GM12878 (cell line): Measurements from ENCODE around the gene ASB2. TPM values are rescaled to one million over a fixed set of nuclear protein-coding genes. Genes with fewer than 3 reads are reported as not detected.

ENCODE experiments used
- ATAC-seq: fragments of 200-7000 bp; cut with Tn5 transposase; 3 replicates; pipeline ENCODE4 v1.9.1; 2020; ENCODE audit warnings: mild to moderate bottlenecking, moderate library complexity
- BruUV-seq: library from RNA; stranded (reverse); fragments of 400-500 nt; replicated peaks from 2 replicates; lab custom pipeline; 2021; lab: Mats Ljungman, UMichigan
- CTCF ChIA-PET: fragments of 300-600 bp; sonication (Branson Sonifier 250); formaldehyde crosslinking; extraction: SDS; loops from one replicate; lab custom pipeline; 2021; ENCODE audit warnings: inconsistent platforms; lab: Yijun Ruan, JAX
- POLR2A ChIA-PET: fragments of 350-600 bp; formaldehyde crosslinking; extraction: SDS; loops from one replicate; lab custom pipeline; 2021; ENCODE audit warnings: inconsistent platforms; lab: Charles Lee
- RAD21 ChIA-PET: fragments of 300-600 bp; sonication (Branson Sonifier 250); formaldehyde crosslinking; loops from one replicate; lab custom pipeline; 2023; ENCODE audit warnings: antibody characterized with exemption; ENCODE audit not compliant: unreplicated experiment; lab: Charles Lee
- SMC1A ChIA-PET: fragments of 300-600 bp; sonication (Branson Sonifier 250); formaldehyde crosslinking; loops from one replicate; lab custom pipeline; 2023; ENCODE audit not compliant: unreplicated experiment, uncharacterized antibody; lab: Charles Lee
- DNase-seq: peaks from one replicate; pipeline ENCODE4 v3.0.0-alpha.2; 2011; ENCODE audit warnings: low read depth, low spot score
- FAIRE-seq: peaks from 3 replicates; lab custom pipeline; 2011; peaks lifted over from hg19 to GRCh38; lab: Jason Lieb, UNC
- H2AFZ ChIP-seq: 2 replicates; pipeline ENCODE4 v1.6.0; 2011; ENCODE audit warnings: low read depth, low read length, control low read depth; ENCODE audit not compliant: control insufficient read depth
- H3K27ac ChIP-seq: 2 replicates; pipeline ENCODE4 v1.5.1; 2011; ENCODE audit warnings: control low read depth; ENCODE audit not compliant: control insufficient read depth, insufficient read depth
- H3K27me3 ChIP-seq, 2 experiments: replicated peaks in 1 of 2; 2 replicates each; pipeline versions ENCODE4 v1.6.0 to v1.6.1; 2011; ENCODE audit warnings: low read length in 1 of 2; ENCODE audit not compliant: control insufficient read depth in 2 of 2, insufficient read depth in 2 of 2
- H3K36me3 ChIP-seq, 2 experiments: 2 replicates each; pipeline ENCODE4 v1.5.1; 2011; ENCODE audit warnings: low read length in 1 of 2; ENCODE audit not compliant: control insufficient read depth in 2 of 2, insufficient read depth in 2 of 2
- H3K4me1 ChIP-seq: 2 replicates; pipeline ENCODE4 v1.6.1; 2011; ENCODE audit warnings: mild to moderate bottlenecking, low read length, moderate library complexity, mixed read lengths; ENCODE audit not compliant: control insufficient read depth, insufficient read depth
- H3K4me2 ChIP-seq: 2 replicates; pipeline ENCODE4 v1.6.0; 2011; ENCODE audit warnings: control low read depth; ENCODE audit not compliant: control insufficient read depth, insufficient read depth
- H3K4me3 ChIP-seq: fragments of 200-600 bp; sonication (generic); 2 replicates; pipeline ENCODE4 v1.5.1; 2016
- H3K79me2 ChIP-seq: 2 replicates; pipeline ENCODE4 v1.6.0; 2011; ENCODE audit warnings: low read length; ENCODE audit not compliant: control insufficient read depth, insufficient read depth
- H3K9ac ChIP-seq: 2 replicates; pipeline ENCODE4 v1.8.0; 2011; ENCODE audit warnings: low read length, control low read depth, mixed read lengths; ENCODE audit not compliant: control insufficient read depth, insufficient read depth
- H3K9me3 ChIP-seq: replicated peaks from 3 replicates; pipeline ENCODE4 v1.5.1; 2011; ENCODE audit warnings: mild to moderate bottlenecking, low read length; ENCODE audit not compliant: control insufficient read depth, insufficient read depth
- H4K20me1 ChIP-seq: 2 replicates; pipeline ENCODE4 v1.6.0; 2011; ENCODE audit not compliant: control insufficient read depth, insufficient read depth
- BCLAF1 ChIP-seq: fragments of 450-650 bp; IDR thresholded peaks from 2 replicates; pipeline ENCODE4 v1.6.1; 2017; ENCODE audit warnings: antibody characterized with exemption, mild to moderate bottlenecking, moderate library complexity
- IRF4 ChIP-seq: IDR thresholded peaks from 2 replicates; pipeline ENCODE4 v1.6.1; 2011; ENCODE audit warnings: low read depth, low read length
- MEF2A ChIP-seq: IDR thresholded peaks from 2 replicates; pipeline ENCODE4 v1.6.1; 2011; ENCODE audit warnings: low read depth, mild to moderate bottlenecking, low read length, moderate library complexity; ENCODE audit not compliant: insufficient read depth
- MLLT1 ChIP-seq: fragments of 450-650 bp; IDR thresholded peaks from 2 replicates; pipeline ENCODE4 v1.6.1; 2016; ENCODE audit warnings: mild to moderate bottlenecking
- NR2C1 ChIP-seq: fragments of 450-650 bp; IDR thresholded peaks from 2 replicates; pipeline ENCODE4 v1.6.1; 2017; ENCODE audit warnings: antibody characterized with exemption, mild to moderate bottlenecking, moderate library complexity
- NRF1 ChIP-seq: conservative IDR thresholded peaks from 2 replicates; pipeline ENCODE4 v1.6.1; 2011; ENCODE audit warnings: mild to moderate bottlenecking, low read depth, low read length, improper control_type of control experiment
- PAX5 ChIP-seq: IDR thresholded peaks from 2 replicates; pipeline ENCODE4 v1.6.1; 2011; ENCODE audit warnings: low read depth, low read length, borderline replicate concordance
- PKNOX1 ChIP-seq: fragments of 450-650 bp; IDR thresholded peaks from 2 replicates; pipeline ENCODE4 v1.6.1; 2016; ENCODE audit warnings: mild to moderate bottlenecking
- RCOR1 ChIP-seq: conservative IDR thresholded peaks from 2 replicates; pipeline ENCODE4 v1.6.1; 2012; ENCODE audit warnings: low read depth, low read length, improper control_type of control experiment
- RUNX3 ChIP-seq: IDR thresholded peaks from 2 replicates; pipeline ENCODE4 v1.6.1; 2012; ENCODE audit warnings: low read length, inconsistent platforms
- STAT3 ChIP-seq: IDR thresholded peaks from 2 replicates; pipeline ENCODE4 v1.6.1; 2011; ENCODE audit warnings: low read depth, low read length, improper control_type of control experiment
- ZBTB4 ChIP-seq: fragments of 450-650 bp; formaldehyde crosslinking; IDR thresholded peaks from 2 replicates; pipeline ENCODE4 v1.4.0; 2022; ENCODE audit warnings: mild to moderate bottlenecking, moderate library complexity
- ZNF622 ChIP-seq: fragments of 450-650 bp; IDR thresholded peaks from 2 replicates; pipeline ENCODE4 v1.6.1; 2017; ENCODE audit warnings: mild to moderate bottlenecking, inconsistent platforms
- WGBS: methylation state at CpG from one replicate; pipeline ENCODE4 v1.1.6; 2016; ENCODE audit warnings: low lambda C conversion rate; ENCODE audit not compliant: insufficient replicate concordance, insufficient coverage; ENCODE audit errors: missing lambda C conversion rate; 5-methylcytosine and 5-hydroxymethylcytosine counted together
- in situ Hi-C: fragments of 300-500 bp; cut with MboI; formaldehyde crosslinking; loops from 9 replicates; pipeline ENCODE4 v1.14.3; 2018; ENCODE audit warnings: mixed read lengths
- intact Hi-C: fragments of 100-400 bp; cut with micrococcal nuclease; formaldehyde crosslinking; loops from one replicate; pipeline ENCODE4 v1.14.2; 2022; ENCODE audit not compliant: unreplicated experiment
- polyA plus RNA-seq, 11 experiments: library from polyadenylated mRNA; depleted of rRNA in 4 of 11; unstranded in 6 of 11; stranded (reverse) in 5 of 11; fragments of >200 nt; fragmentation: Nextera tagmentation in 4 of 11; fragmentation: Illumina TruSeq in 1 of 11; extraction: Ambion mirVana in 4 of 11; extraction: Trizol in 1 of 11; gene quantifications; 1 replicate in 1 of 11; 2 replicates in 10 of 11; pipeline versions ENCODE4 v1.2.1 to v1.2.3, GENCODE V29; 2011 to 2016; ENCODE audit warnings: inconsistent platforms in 2 of 11, missing spikeins in 2 of 11, low read depth in 1 of 11
- total RNA-seq, 4 experiments: library from RNA; depleted of rRNA in 3 of 4; stranded (reverse); fragments of >200 nt in 3 of 4; fragmentation: Illumina TruSeq in 1 of 4; extraction: Trizol in 1 of 4; gene quantifications; 2 replicates each; pipeline versions ENCODE4 v1.2.1 to v1.2.3, GENCODE V29; 2013 to 2021

Gene ASB2
- total and polyA plus RNA-seq, 10 of the 15 experiments (the other 5 are each of a cell fraction or from before 2014, with no cell fraction given), result 3.0 to 54.8 (median 33.5) TPM

GRCh38 chr14:93971635-93972027, 4.7 kb downstream of the ASB2 start:
- intact Hi-C loops, result loop anchor here (1.0 to 2.0 kb wide), 4 partner anchors 12 to 32 kb away; no protein-coding TSS in a partner anchor
- DNase-seq (no peak), ATAC-seq (no peak), FAIRE-seq (no peak)
- TF ChIP-seq BCLAF1 (no peak), STAT3 (no peak), MLLT1 (no peak), IRF4 (no peak), RCOR1 (0 out of 2 replicates have a peak, but pooled peaks have one; percentile 10), PKNOX1 (peak; percentile 82), NRF1 (no peak), RUNX3 (no peak), PAX5 (no peak), ZBTB4 (0 out of 2 replicates have a peak, but pooled peaks have one; percentile 18), ZNF622 (no peak), MEF2A (no peak), NR2C1 (no peak)
- Histone ChIP-seq H3K27ac (peak overlapping the region; percentile 85), H3K4me1 (peaks cover 92% of the 10 kb centered on the region), H2AFZ (no peak overlapping the region), H3K9me3 (no peaks in the 10 kb centered on the region), H4K20me1 (no peaks in the 10 kb centered on the region), H3K79me2 (no peaks in the 10 kb centered on the region), H3K4me2 (peak overlapping the region; percentile 91), H3K27me3 (no peaks in the 10 kb centered on the region), H3K4me3 (no peak overlapping the region), H3K36me3 (no peaks in the 10 kb centered on the region), H3K9ac (peak overlapping the region; percentile 61)
- in situ Hi-C loops, result loop anchor here (10.0 to 25.0 kb wide), 3 partner anchors 1209 to 1691 kb away; partner anchors contain the start of gene SYNE3
- CTCF ChIA-PET, result interaction anchor here (1.0 to 20.8 kb wide), 10 partner anchors 11 to 165 kb away, joined by 3 to 399 read pairs (median 30); partner anchors contain the start of gene CCDC197
- WGBS, result 22% methylated on average over 3 of the region's 3 CpGs
- BruUV-seq, result no TSS peak
- RAD21 ChIA-PET, result interaction anchor here (1.0 to 16.9 kb wide), 10 partner anchors 8 to 40 kb away, joined by 4 to 324 read pairs (median 8); partner anchors contain the start of gene CCDC197
- POLR2A ChIA-PET, result interaction anchor here (0.9 to 6.4 kb wide), 5 partner anchors 9 to 32 kb away, joined by 3 to 128 read pairs (median 11); partner anchors contain the start of gene CCDC197
- SMC1A ChIA-PET, result interaction anchor here (1.5 to 20.2 kb wide), 7 partner anchors 10 to 32 kb away, joined by 4 to 409 read pairs (median 25); partner anchors contain the start of gene CCDC197
